H1 (cell line): ENCODE data around the gene C22orf23.

Experiments
- CHD2 ChIP-seq: IDR thresholded peaks from 2 replicates; pipeline ENCODE4 v1.6.1; 2012; ENCODE audit warnings: low read length, improper control_type of control experiment
- EP300 ChIP-seq, 2 experiments: IDR thresholded peaks; 1 replicate in 1 of 2; 2 replicates in 1 of 2; pipeline ENCODE4 v1.6.1; 2011 to 2012; ENCODE audit warnings: low read depth in 2 of 2, low read length in 2 of 2, mild to moderate bottlenecking in 2 of 2, borderline replicate concordance in 1 of 2, inconsistent platforms in 1 of 2, moderate library complexity in 1 of 2
- EZH2 ChIP-seq: fragments of 200-600 bp; sonication (generic); IDR thresholded peaks from 2 replicates; pipeline ENCODE4 v1.7.1; 2012; ENCODE audit warnings: low read depth, mild to moderate bottlenecking, moderate library complexity, low read length, inconsistent platforms; ENCODE audit not compliant: severe bottlenecking
- FOSL1 ChIP-seq: IDR thresholded peaks from 2 replicates; pipeline ENCODE4 v1.6.1; 2011; ENCODE audit warnings: mild to moderate bottlenecking, low read depth, low read length, moderate library complexity; ENCODE audit not compliant: insufficient read depth
- KDM1A ChIP-seq: fragments of 200-600, 300-600 bp; sonication (generic); IDR thresholded peaks from 2 replicates; pipeline ENCODE4 v1.7.1; 2016; ENCODE audit warnings: mild to moderate bottlenecking, low read length, borderline replicate concordance
- MAFK ChIP-seq: IDR thresholded peaks from 2 replicates; pipeline ENCODE4 v1.6.1; 2012; ENCODE audit warnings: low read depth, mild to moderate bottlenecking, improper control_type of control experiment, low read length
- NRF1 ChIP-seq: IDR thresholded peaks from 2 replicates; pipeline ENCODE4 v1.6.1; 2011; ENCODE audit warnings: mild to moderate bottlenecking, low read depth, low read length, improper control_type of control experiment
- POLR2A ChIP-seq, 2 experiments: IDR thresholded peaks; 1 replicate in 1 of 2; 2 replicates in 1 of 2; pipeline ENCODE4 v1.6.1; 2011; ENCODE audit warnings: low read depth in 2 of 2, low read length in 2 of 2, mild to moderate bottlenecking in 2 of 2; ENCODE audit errors: control extremely low read depth in 1 of 2
- POLR2AphosphoS5 ChIP-seq: IDR thresholded peaks from 2 replicates; pipeline ENCODE4 v1.6.1; 2011; ENCODE audit warnings: low read depth, low read length
- TBP ChIP-seq: IDR thresholded peaks from 2 replicates; pipeline ENCODE4 v1.6.1; 2011; ENCODE audit warnings: low read depth, low read length, improper control_type of control experiment
- ZNF274 ChIP-seq: IDR thresholded peaks from 2 replicates; pipeline ENCODE4 v1.7.0; 2012; ENCODE audit warnings: low read length, borderline replicate concordance; ENCODE audit errors: extremely low read depth
- TF ChIP-seq, protein P1 (sequence below), 3 experiments: IDR thresholded peaks; 1 replicate in 2 of 3; 2 replicates in 1 of 3; pipeline versions ENCODE4 v1.5.1 to v1.6.1; 2011; ENCODE audit warnings: low read length in 3 of 3, mild to moderate bottlenecking in 3 of 3, inconsistent platforms in 2 of 3, low read depth in 1 of 3, moderate library complexity in 1 of 3; ENCODE audit not compliant: insufficient read depth in 1 of 3; ENCODE audit errors: control extremely low read depth in 1 of 3

DNA sequence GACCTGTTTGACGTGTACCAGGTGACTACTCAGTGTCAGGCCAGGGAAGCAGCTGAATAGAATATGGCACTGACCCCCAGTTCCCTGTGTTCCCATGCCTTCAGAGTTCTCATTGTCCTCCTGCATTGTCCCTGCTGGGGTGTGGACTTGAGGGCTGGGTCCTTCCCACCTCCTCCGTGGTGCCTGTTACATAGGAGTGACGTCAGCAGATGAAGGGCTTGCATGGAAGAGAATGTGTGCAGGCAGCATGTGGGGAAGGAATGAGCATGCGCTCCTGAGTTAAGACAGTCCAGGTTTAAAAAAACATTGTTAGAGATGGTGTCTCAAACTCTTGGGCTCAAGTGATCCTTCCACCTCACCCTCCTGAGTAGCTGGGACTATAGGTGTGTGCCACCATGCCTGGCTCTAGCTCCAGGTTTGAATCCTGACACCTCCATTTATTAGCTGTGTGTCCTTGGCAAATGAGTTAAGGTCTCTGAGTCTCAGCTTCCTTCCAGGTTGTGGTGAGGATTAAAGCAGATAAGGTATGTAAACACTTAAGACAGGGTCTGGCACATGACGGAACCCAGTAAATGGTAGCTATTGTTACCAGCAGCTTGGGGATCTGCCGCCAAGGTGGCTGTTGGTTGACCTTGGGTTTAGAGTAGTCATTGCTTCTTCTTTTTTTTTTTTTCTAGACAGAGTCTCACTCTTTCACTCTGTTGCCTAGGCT, 38.5 kb upstream of the C22orf23 start:
- TF ChIP-seq EZH2 = no peak
- TF ChIP-seq FOSL1 = no peak
- no peak for TF ChIP-seq POLR2A (IDR thresholded peaks at IDR 0.05; ENCODE audit: control extremely low read depth in 1 of 2, low read depth in 2 of 2, low read length in 2 of 2)
- TF ChIP-seq, protein P1, sequence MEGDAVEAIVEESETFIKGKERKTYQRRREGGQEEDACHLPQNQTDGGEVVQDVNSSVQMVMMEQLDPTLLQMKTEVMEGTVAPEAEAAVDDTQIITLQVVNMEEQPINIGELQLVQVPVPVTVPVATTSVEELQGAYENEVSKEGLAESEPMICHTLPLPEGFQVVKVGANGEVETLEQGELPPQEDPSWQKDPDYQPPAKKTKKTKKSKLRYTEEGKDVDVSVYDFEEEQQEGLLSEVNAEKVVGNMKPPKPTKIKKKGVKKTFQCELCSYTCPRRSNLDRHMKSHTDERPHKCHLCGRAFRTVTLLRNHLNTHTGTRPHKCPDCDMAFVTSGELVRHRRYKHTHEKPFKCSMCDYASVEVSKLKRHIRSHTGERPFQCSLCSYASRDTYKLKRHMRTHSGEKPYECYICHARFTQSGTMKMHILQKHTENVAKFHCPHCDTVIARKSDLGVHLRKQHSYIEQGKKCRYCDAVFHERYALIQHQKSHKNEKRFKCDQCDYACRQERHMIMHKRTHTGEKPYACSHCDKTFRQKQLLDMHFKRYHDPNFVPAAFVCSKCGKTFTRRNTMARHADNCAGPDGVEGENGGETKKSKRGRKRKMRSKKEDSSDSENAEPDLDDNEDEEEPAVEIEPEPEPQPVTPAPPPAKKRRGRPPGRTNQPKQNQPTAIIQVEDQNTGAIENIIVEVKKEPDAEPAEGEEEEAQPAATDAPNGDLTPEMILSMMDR (IDR thresholded peaks at IDR 0.05; ENCODE audit: control extremely low read depth in 1 of 3, insufficient read depth in 1 of 3, low read depth in 1 of 3, low read length in 3 of 3) = no peak
- no peak for TF ChIP-seq NRF1
- no peak for TF ChIP-seq MAFK
- no peak for TF ChIP-seq POLR2AphosphoS5
- TF ChIP-seq ZNF274 = no peak
- TF ChIP-seq KDM1A = no peak
- TF ChIP-seq EP300 (IDR thresholded peaks at IDR 0.05; ENCODE audit: borderline replicate concordance in 1 of 2, low read depth in 2 of 2, low read length in 2 of 2) = no peak
- no peak for TF ChIP-seq TBP
- no peak for TF ChIP-seq CHD2
